GM12878 (cell line): ENCODE results near the gene NXPE1. TPM values are rescaled to one million over a fixed set of nuclear protein-coding genes. Genes with fewer than 3 reads are reported as not detected.
"Not testable (repeated sequence)": the region's sequence is repeated elsewhere in the genome, so short reads cannot be mapped to it uniquely, and the experiment has no call there.

Source experiments
- ATAC-seq: fragments of 200-7000 bp; cut with Tn5 transposase; 3 replicates; pipeline ENCODE4 v1.9.1; 2020; ENCODE audit warnings: mild to moderate bottlenecking, moderate library complexity
- BruUV-seq: library from RNA; stranded (reverse); fragments of 400-500 nt; replicated peaks from 2 replicates; lab custom pipeline; 2021; lab: Mats Ljungman, UMichigan
- CTCF ChIA-PET: fragments of 300-600 bp; sonication (Branson Sonifier 250); formaldehyde crosslinking; extraction: SDS; loops from one replicate; lab custom pipeline; 2021; ENCODE audit warnings: inconsistent platforms; lab: Yijun Ruan, JAX
- POLR2A ChIA-PET: fragments of 350-600 bp; formaldehyde crosslinking; extraction: SDS; loops from one replicate; lab custom pipeline; 2021; ENCODE audit warnings: inconsistent platforms; lab: Charles Lee
- RAD21 ChIA-PET: fragments of 300-600 bp; sonication (Branson Sonifier 250); formaldehyde crosslinking; loops from one replicate; lab custom pipeline; 2023; ENCODE audit warnings: antibody characterized with exemption; ENCODE audit not compliant: unreplicated experiment; lab: Charles Lee
- SMC1A ChIA-PET: fragments of 300-600 bp; sonication (Branson Sonifier 250); formaldehyde crosslinking; loops from one replicate; lab custom pipeline; 2023; ENCODE audit not compliant: unreplicated experiment, uncharacterized antibody; lab: Charles Lee
- DNase-seq: peaks from one replicate; pipeline ENCODE4 v3.0.0-alpha.2; 2011; ENCODE audit warnings: low read depth, low spot score
- FAIRE-seq: peaks from 3 replicates; lab custom pipeline; 2011; peaks lifted over from hg19 to GRCh38; lab: Jason Lieb, UNC
- H2AFZ ChIP-seq: 2 replicates; pipeline ENCODE4 v1.6.0; 2011; ENCODE audit warnings: low read depth, low read length, control low read depth; ENCODE audit not compliant: control insufficient read depth
- H3K27ac ChIP-seq: 2 replicates; pipeline ENCODE4 v1.5.1; 2011; ENCODE audit warnings: control low read depth; ENCODE audit not compliant: control insufficient read depth, insufficient read depth
- H3K27me3 ChIP-seq, 2 experiments: replicated peaks in 1 of 2; 2 replicates each; pipeline versions ENCODE4 v1.6.0 to v1.6.1; 2011; ENCODE audit warnings: low read length in 1 of 2; ENCODE audit not compliant: control insufficient read depth in 2 of 2, insufficient read depth in 2 of 2
- H3K36me3 ChIP-seq, 2 experiments: 2 replicates each; pipeline ENCODE4 v1.5.1; 2011; ENCODE audit warnings: low read length in 1 of 2; ENCODE audit not compliant: control insufficient read depth in 2 of 2, insufficient read depth in 2 of 2
- H3K4me1 ChIP-seq: 2 replicates; pipeline ENCODE4 v1.6.1; 2011; ENCODE audit warnings: mild to moderate bottlenecking, low read length, moderate library complexity, mixed read lengths; ENCODE audit not compliant: control insufficient read depth, insufficient read depth
- H3K4me2 ChIP-seq: 2 replicates; pipeline ENCODE4 v1.6.0; 2011; ENCODE audit warnings: control low read depth; ENCODE audit not compliant: control insufficient read depth, insufficient read depth
- H3K4me3 ChIP-seq: fragments of 200-600 bp; sonication (generic); 2 replicates; pipeline ENCODE4 v1.5.1; 2016
- H3K79me2 ChIP-seq: 2 replicates; pipeline ENCODE4 v1.6.0; 2011; ENCODE audit warnings: low read length; ENCODE audit not compliant: control insufficient read depth, insufficient read depth
- H3K9ac ChIP-seq: 2 replicates; pipeline ENCODE4 v1.8.0; 2011; ENCODE audit warnings: low read length, control low read depth, mixed read lengths; ENCODE audit not compliant: control insufficient read depth, insufficient read depth
- H3K9me3 ChIP-seq: replicated peaks from 3 replicates; pipeline ENCODE4 v1.5.1; 2011; ENCODE audit warnings: mild to moderate bottlenecking, low read length; ENCODE audit not compliant: control insufficient read depth, insufficient read depth
- H4K20me1 ChIP-seq: 2 replicates; pipeline ENCODE4 v1.6.0; 2011; ENCODE audit not compliant: control insufficient read depth, insufficient read depth
- CBFB ChIP-seq: IDR thresholded peaks from 2 replicates; pipeline ENCODE4 v1.6.1; 2016; ENCODE audit warnings: antibody characterized with exemption, low read depth
- PAX5 ChIP-seq: IDR thresholded peaks from 2 replicates; pipeline ENCODE4 v1.6.1; 2011; ENCODE audit warnings: low read depth, low read length, borderline replicate concordance
- PRDM15 ChIP-seq: fragments of 450-650 bp; formaldehyde crosslinking; IDR thresholded peaks from 2 replicates; pipeline ENCODE4 v1.4.0; 2020; ENCODE audit warnings: mild to moderate bottlenecking, moderate library complexity
- SREBF1 ChIP-seq: IDR thresholded peaks from 2 replicates; pipeline ENCODE4 v1.6.1; 2012; ENCODE audit warnings: mild to moderate bottlenecking, low read length
- ZBTB4 ChIP-seq: fragments of 450-650 bp; formaldehyde crosslinking; IDR thresholded peaks from 2 replicates; pipeline ENCODE4 v1.4.0; 2022; ENCODE audit warnings: mild to moderate bottlenecking, moderate library complexity
- ZNF217 ChIP-seq: fragments of 450-650 bp; IDR thresholded peaks from 2 replicates; pipeline ENCODE4 v1.6.1; 2017; ENCODE audit warnings: antibody characterized with exemption, mild to moderate bottlenecking
- ZNF24 ChIP-seq: fragments of 450-650 bp; IDR thresholded peaks from 2 replicates; pipeline ENCODE4 v1.6.1; 2017; ENCODE audit warnings: antibody characterized with exemption, mild to moderate bottlenecking
- ZNF687 ChIP-seq: fragments of 450-650 bp; IDR thresholded peaks from 2 replicates; pipeline ENCODE4 v1.6.1; 2017; ENCODE audit warnings: mild to moderate bottlenecking, moderate library complexity
- WGBS: methylation state at CpG from one replicate; pipeline ENCODE4 v1.1.6; 2016; ENCODE audit warnings: low lambda C conversion rate; ENCODE audit not compliant: insufficient replicate concordance, insufficient coverage; ENCODE audit errors: missing lambda C conversion rate; 5-methylcytosine and 5-hydroxymethylcytosine counted together
- in situ Hi-C: fragments of 300-500 bp; cut with MboI; formaldehyde crosslinking; loops from 9 replicates; pipeline ENCODE4 v1.14.3; 2018; ENCODE audit warnings: mixed read lengths
- intact Hi-C: fragments of 100-400 bp; cut with micrococcal nuclease; formaldehyde crosslinking; loops from one replicate; pipeline ENCODE4 v1.14.2; 2022; ENCODE audit not compliant: unreplicated experiment
- polyA plus RNA-seq, 11 experiments: library from polyadenylated mRNA; depleted of rRNA in 4 of 11; unstranded in 6 of 11; stranded (reverse) in 5 of 11; fragments of >200 nt; fragmentation: Nextera tagmentation in 4 of 11; fragmentation: Illumina TruSeq in 1 of 11; extraction: Ambion mirVana in 4 of 11; extraction: Trizol in 1 of 11; gene quantifications; 1 replicate in 1 of 11; 2 replicates in 10 of 11; pipeline versions ENCODE4 v1.2.1 to v1.2.3, GENCODE V29; 2011 to 2016; ENCODE audit warnings: inconsistent platforms in 2 of 11, missing spikeins in 2 of 11, low read depth in 1 of 11
- total RNA-seq, 4 experiments: library from RNA; depleted of rRNA in 3 of 4; stranded (reverse); fragments of >200 nt in 3 of 4; fragmentation: Illumina TruSeq in 1 of 4; extraction: Trizol in 1 of 4; gene quantifications; 2 replicates each; pipeline versions ENCODE4 v1.2.1 to v1.2.3, GENCODE V29; 2013 to 2021

The NXPE1 gene
- total and polyA plus RNA-seq, 10 of the 15 experiments (the other 5 are each of a cell fraction or from before 2014, with no cell fraction given) = not detected

- DNase-seq, H3K36me3 ChIP-seq, CTCF ChIA-PET, SMC1A ChIA-PET, H2AFZ ChIP-seq, H3K4me3 ChIP-seq, POLR2A ChIA-PET, BruUV-seq, H3K27me3 ChIP-seq, H3K27ac ChIP-seq, ATAC-seq, H3K4me1 ChIP-seq, H3K4me2 ChIP-seq, H3K79me2 ChIP-seq, in situ Hi-C loops, H4K20me1 ChIP-seq, RAD21 ChIA-PET, H3K9me3 ChIP-seq, FAIRE-seq, H3K9ac ChIP-seq: not testable (repeated sequence)
- TF ChIP-seq ZBTB4 (CRISPR knock-in tag) = peak; percentile 16; the same call in 1 of the 2 replicates
- peak; percentile 25; the same call in 1 of the 2 replicates for TF ChIP-seq PAX5
- peak; percentile 84 for TF ChIP-seq PRDM15 (CRISPR knock-in tag)
- TF ChIP-seq ZNF24 = peak; percentile 98
- peak; percentile 59 for TF ChIP-seq SREBF1
- 0 out of 2 replicates have a peak, but pooled peaks have one; percentile 62 for TF ChIP-seq ZNF217
- TF ChIP-seq ZNF687 = peak; percentile 39; the same call in 1 of the 2 replicates
- 0 out of 2 replicates have a peak, but pooled peaks have one; percentile 4 for TF ChIP-seq CBFB
- 2% methylated on average over 5 of the region's 5 CpGs for WGBS
- intact Hi-C loops = loop anchor here (5.0 kb wide), 1 partner anchor 264 kb away; no protein-coding TSS in a partner anchor
Observed at GRCh38 chr11:114606802-114607075, 47.1 kb upstream of the NXPE1 start.
